Stimulated activated CD8-positive, alpha-beta memory T cell treated with anti-CD3 and anti-CD28 coated beads, Interleukin-4, amount 100 ng/mL, for 1 hour (primary cell): Measurements from ENCODE around the gene OR10P1.
"Not testable (repeated sequence)": the region's sequence is repeated elsewhere in the genome, so short reads cannot be mapped to it uniquely, and the experiment has no call there.

Experiments used
- DNase-seq, 2 donors: peaks; one replicate each; pipeline ENCODE4 v3.0.0-alpha.2; 2020; ENCODE audit warnings: low read depth in 2 of 2, low spot score in 1 of 2

The OR10P1 gene, protein sequence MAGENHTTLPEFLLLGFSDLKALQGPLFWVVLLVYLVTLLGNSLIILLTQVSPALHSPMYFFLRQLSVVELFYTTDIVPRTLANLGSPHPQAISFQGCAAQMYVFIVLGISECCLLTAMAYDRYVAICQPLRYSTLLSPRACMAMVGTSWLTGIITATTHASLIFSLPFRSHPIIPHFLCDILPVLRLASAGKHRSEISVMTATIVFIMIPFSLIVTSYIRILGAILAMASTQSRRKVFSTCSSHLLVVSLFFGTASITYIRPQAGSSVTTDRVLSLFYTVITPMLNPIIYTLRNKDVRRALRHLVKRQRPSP

DNA sequence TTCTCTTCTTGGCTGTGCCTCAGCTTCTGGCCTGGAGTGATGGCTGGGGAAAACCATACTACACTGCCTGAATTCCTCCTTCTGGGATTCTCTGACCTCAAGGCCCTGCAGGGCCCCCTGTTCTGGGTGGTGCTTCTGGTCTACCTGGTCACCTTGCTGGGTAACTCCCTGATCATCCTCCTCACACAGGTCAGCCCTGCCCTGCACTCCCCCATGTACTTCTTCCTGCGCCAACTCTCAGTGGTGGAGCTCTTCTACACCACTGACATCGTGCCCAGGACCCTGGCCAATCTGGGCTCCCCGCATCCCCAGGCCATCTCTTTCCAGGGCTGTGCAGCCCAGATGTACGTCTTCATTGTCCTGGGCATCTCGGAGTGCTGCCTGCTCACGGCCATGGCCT is at the start of gene OR10P1:
OR10P1 (plus strand) TSS at position 40 of the 400 bp plus-strand sequence; CDS start at position 40, 0 bp downstream.
- no peak for DNase-seq

DNA sequence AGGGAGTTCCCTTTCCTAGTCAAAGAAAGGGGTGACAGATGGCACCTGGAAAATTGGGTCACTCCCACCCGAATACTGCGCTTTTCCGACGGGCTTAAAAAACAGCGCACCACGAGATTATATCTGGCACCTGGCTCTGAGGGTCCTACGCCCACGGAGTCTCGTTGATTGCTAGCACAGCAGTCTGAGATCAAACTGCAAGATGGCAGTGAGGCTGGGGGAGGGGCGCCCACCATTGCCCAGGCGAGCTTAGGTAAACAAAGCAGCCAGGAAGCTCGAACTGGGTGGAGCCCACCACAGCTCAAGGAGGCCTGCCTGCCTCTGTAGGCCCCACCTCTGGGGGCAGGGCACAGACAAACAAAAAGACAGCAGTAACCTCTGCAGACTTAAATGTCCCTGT is 46.5 kb upstream of the OR10P1 start:
- DNase-seq, result not testable (repeated sequence)

DNA sequence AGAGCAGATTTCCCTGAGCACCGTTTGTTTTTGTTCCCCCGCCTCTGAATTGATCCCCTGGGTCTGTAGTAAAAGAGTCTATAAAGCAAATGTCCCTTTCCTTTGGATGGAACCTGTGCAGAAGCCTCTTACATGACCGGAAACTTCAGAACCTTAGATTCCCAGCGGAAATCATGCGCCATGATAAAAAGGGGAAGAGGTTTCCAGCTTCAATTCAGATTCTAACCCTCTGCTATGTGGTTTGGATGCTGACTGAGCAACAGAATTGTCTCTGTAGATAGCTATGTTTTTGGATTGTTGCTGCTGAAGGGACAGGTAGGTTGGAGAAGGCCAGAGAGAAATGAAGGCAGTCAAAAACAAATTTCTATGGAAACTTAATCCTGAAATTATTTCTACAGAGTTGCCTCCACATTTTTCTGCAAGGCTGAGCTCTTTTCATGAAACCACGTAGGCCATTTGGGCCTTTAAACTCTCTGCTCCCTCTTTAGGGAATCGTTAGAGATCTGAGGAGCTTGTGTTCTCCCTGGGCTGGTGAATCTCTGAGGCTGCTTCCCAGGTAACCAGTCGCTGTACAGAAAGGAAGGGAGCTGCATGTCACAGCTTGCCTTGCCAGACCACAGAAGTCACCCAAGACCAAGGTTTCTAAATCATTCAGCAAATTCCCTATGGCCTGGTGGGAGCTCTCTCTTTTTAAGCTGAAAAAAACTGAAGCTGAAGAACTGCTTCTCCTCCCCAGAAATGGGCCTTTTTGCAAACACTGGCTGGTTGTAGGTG is 28.7 kb upstream of the OR10P1 start:
- no peak for DNase-seq

DNA sequence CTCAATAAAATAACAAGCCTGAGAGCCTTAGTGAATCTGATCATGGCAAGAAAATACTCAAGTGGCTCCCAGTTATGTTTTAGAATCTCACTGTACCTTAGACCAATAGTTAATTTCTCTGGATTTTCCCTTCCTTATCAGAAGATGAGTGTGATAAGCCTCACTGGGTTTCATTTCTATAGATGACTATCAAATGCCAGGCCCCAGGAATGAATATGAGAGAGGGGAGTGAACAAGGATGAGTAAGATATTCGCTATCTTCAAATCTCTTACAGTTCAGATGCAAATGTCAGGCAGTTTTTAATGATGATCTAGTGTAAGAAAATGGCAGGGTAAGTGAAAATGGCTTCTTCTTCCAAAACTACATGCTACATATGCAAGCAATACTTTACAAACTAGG is 26.1 kb upstream of the OR10P1 start:
- DNase-seq, result no peak

DNA sequence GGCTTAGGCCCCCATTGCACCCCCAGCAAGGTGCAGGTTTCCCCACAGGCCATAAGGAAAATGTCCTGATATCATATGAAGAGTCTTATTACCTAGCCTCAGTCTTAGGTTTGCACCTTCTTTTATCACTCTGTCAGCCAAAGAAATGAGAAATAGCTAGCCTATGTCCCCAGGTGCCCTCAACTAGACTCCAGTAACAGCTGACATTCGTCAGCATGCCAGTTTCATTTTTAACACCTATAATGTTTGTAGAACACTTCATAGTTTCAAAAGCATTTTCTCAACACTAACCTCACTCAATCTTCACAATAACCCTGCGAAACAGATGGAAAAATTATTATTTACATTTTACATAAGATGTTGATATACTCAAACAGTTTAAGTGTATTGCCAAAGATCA is 24.0 kb upstream of the OR10P1 start:
- DNase-seq, result no peak

DNA sequence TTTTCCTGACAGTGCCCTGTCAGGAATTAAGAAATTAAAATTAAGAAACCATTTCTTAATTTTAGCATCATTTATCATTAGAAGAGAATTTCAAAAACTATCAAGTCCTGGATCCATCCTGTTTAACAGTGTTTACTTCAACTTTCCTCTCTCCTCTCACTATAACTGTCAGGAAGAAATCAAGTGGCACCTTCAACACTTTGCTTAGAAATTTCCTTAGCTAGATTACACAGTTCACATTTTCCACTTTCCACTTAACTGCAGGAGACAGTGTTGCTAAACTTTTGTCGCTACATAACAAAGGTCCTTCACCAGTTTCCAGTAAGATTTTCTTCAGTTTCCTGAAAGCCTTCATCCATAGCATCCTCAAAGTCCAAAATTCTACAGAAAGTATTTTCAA is 21.9 kb upstream of the OR10P1 start:
- no peak for DNase-seq

DNA sequence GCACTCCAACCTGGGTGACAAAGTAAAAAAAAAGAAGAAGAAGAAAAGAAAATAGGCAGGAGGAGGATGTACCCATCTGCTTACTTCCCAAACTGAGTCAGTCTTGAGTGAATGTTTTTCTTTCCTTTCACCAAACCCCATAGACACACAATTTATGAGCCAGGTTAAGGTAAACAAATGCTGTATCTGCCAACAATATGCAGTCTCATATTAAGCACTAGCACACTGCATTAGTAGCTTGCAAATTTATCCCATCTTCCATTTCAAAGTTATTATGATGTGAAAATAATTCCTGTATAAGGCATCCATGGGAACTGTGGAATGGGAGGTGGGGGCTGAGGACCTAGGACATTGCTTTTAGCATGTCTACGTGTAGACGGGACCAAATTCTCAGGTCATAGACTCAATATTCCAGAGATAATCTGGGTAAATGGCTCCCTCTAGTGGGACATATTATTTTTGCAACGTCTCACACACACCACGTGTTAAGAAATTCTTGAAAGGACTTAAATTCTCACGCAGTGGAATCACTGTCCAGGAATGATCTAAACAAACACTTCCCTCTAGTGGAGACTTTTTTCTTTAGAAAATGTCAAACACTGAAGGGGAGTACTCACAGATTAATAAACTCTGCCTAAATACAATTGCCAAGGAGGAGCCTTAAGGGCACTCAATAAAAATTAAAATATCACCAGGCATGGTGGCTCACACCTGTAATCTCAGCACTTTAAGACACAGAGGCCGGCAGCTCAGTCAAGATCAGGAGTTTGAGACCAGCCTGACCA is 17.1 kb upstream of the OR10P1 start:
- no peak for DNase-seq

DNA sequence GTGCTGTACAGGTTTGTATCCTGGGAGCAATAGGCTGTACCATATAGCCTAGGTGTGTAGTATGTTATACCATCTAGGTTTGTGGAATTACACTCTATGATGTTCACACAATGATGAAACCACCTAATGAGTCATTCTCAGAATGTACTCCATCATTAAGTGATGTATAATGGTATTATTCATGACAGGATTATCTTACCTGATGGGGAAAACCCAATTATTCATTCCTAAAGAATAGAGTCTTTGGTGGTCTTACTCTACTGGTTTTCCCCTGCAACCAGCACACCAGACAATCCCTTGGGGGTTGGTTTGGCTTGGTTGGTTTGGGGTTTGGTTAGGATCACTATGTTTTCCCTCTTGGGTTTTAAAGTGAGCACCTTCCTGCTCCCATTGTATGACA is 12.6 kb upstream of the OR10P1 start:
- DNase-seq, result no peak

DNA sequence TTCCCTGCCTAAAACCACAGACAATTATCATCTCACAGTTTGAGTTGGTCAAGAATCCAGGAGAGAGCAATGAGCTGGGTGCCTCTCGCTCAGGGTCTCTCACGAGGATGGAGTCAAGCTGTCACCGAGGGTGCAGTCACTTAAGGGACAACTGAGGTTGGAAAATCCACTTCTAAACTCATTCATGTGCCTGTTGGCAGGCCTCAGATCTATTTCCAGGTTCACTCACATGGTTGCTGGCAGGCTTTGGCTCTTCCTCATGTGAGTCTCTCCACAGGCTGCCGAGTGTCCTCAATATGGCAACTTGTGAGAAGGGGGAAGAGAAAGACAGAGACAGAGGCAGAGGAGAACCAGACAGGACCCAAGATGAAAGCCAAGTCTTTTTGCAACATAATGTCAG is 10.5 kb upstream of the OR10P1 start:
- DNase-seq, result no peak

DNA sequence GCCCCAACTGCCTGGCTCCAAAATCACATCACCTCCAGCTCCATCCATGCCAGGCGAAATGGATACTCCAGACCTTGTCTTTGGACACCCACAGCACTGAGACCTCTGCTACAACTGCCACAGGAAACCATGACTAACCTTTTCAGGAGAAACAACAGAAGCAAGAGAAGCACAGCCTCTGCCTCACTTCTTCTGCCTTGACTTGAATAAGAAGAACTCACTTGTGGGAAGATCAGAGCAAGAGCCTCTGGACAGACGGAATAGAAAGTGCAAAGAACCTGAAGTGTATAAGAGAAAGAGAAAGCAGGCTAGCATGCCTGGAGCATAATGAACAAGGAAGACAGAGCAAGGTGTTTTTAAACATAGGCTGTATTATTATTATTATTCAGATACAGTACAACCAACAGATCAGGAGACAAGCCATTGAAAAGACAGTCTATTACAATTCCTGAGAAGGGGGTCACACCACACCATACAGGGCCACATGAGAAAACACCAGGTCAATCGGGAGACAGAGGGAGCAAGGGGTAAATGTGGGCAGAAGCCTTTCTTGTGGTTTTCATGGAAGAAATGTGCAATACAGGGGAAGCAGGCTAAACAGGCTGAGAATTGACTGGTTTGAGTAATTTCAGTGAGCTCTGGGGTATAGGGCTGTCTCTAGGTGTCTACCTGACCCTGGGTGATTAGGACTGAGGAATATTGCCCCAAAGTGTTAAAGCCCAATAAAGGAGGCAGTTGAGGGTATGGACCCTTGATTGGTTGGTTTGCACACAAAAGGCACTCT is 7.4 kb upstream of the OR10P1 start:
- no peak for DNase-seq

DNA sequence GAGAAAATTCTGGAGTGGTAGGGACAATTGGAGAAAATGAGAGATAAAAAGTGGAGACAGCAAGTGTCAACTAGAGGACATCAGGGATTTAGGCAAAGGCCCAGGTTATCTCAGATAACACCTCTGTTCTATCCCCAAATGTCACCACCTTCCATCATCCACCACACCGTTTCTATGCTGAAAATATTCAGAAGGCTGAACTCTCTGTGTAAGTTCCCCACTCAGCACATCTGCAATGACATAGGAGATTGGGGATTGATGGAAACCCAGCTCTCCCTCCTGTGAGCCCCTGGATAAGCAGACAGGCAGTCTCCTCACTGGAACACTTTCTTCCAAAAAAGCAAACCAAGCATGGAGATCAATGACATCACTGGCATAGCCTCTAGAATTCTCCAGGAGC is 5.6 kb upstream of the OR10P1 start:
- DNase-seq, result no peak

DNA sequence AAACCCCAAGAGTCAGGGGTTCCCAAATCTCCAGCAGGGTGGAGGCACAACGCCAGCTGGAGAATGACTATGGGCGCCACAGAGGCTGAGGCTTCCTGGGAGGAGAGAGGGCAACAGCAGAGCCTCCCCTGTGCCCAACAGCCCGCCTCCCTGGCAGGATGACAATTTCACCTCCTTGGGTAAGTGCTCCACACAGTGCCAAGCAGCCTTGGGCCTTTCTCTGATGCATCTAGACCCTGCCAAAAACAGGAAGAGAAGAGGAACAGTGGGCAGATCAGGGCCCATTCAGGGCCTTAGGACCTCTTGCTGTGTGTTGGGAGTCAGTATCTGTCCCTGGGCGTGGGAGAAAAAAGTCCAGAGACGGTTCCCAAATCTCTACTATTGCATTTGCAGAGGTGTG is 5.0 kb upstream of the OR10P1 start:
- DNase-seq, result no peak

DNA sequence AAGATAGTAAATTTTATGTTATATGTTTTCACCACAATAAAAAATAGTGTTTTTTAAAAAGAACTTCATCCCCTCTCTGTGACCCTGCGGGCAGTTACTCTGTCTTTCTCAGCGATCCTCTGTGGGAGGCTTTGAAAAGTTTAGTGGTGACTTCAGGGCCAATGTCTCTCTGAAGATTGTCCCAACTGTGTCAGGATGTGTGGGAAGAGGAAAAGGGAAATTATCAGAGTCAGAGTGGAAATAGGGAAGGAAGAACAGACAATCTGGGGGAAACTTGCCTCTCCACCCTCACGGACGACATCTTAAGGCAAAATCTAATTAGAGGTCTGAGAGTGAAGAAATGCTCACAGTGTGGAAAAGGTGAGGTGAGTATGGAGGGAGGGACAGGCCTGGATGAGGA is 3.5 kb upstream of the OR10P1 start:
- DNase-seq, result no peak

DNA sequence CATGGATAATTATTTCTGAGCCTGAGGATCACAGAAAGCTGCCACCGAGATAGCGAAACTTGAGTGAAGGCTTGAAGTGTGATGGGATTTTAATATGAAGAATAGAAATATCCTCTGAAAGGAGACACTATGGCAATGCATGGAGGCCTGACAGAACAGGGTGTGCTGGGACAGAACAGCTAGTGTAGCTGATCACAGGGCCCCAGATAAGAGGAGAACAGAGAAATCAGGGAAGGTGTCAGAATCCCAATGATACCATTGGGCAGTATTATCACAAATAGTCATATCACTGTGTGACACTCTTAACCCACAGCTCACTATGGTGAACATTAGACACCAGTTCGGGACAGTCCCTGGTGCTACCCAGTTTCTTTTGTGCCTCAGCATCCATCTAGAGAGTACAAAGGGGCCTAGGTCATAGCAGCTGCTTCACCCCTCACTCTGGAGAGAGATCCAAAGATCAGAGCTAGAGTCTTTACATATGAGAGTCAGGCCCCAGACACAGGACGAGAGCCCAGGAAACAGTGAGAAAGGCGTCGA is 506 bp upstream of the OR10P1 start:
- no peak for DNase-seq

DNA sequence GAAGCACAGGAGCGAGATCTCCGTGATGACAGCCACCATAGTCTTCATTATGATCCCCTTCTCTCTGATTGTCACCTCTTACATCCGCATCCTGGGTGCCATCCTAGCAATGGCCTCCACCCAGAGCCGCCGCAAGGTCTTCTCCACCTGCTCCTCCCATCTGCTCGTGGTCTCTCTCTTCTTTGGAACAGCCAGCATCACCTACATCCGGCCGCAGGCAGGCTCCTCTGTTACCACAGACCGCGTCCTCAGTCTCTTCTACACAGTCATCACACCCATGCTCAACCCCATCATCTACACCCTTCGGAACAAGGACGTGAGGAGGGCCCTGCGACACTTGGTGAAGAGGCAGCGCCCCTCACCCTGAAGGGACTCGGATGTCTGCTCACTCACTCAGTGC is 775 bp downstream of the OR10P1 start:
- no peak for DNase-seq

DNA sequence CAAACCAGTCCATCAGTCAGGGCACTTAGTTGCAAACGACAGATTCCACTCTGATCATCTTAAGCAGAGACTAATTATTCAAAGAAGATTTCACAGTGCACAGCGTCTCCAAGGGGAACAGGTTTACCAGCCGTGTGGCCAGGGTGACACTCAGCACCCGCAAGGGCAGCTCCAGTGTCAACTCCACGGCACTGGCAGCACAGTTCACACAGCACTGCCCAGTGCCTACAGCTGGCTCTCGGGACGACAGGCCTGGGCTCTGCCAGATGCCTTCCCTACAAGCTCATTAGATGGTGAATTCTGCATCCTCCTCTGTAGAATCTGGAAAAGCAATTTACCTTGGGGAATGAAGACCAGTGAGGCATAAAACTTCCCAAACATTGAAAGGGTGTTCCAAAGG is 4.9 kb downstream of the OR10P1 start:
- no peak for DNase-seq

DNA sequence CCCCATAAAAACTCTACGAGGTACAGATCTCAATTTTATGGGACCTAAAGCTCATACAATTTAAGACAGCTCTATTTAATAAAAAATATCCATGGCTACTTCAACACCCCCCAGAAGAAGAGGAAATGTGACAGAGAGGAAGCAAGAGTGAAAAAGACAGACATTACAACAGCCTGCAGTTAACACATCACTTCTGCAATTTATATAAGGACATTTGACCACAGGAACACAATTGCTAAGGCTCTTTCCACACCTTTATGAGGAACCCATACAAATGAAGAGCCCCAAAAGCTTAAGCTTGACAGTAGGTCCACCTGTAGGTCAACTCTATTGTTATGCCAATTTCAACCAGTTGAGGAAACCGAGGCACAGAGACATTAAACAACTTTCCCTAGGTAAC is 5.6 kb downstream of the OR10P1 start:
- DNase-seq, result no peak

DNA sequence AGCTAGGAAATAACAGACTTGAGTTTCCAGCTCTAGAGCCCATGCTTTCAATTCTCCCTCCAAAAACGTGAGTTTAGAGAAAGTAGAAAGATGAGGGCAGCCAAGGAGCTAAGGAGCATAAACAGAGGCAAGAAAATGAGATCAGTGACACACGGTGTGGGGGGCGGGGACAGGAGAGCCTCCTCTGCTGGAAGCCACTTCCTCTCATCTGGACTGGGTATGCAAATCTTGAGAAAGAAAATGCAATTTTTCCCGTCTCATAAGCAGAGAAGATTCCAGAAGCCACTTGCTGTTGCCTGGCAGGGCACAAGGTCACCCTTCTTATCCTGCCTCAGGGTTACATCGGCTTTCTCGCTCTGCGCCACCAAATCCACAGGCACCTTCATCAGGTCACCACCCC is 6.0 kb downstream of the OR10P1 start:
- no peak for DNase-seq

DNA sequence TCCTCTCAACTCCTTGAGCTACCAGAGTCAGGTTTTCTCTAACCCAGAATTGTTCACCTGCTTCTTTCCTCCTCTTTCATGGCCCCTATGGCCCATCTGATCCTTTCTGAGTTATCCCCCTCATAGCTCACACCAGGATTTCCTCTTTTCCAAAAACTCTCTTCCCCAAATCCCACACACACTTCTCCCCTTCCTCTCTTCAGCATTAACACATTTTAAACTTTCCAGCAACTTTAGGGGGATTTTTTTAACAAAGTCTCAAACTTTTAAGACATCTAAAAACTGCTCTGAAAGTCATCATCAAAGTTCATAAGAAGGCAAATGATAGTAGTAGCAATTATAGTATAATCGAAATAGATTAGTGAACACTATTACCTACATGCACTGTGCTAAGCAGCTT is 7.9 kb downstream of the OR10P1 start:
- DNase-seq, result no peak

DNA sequence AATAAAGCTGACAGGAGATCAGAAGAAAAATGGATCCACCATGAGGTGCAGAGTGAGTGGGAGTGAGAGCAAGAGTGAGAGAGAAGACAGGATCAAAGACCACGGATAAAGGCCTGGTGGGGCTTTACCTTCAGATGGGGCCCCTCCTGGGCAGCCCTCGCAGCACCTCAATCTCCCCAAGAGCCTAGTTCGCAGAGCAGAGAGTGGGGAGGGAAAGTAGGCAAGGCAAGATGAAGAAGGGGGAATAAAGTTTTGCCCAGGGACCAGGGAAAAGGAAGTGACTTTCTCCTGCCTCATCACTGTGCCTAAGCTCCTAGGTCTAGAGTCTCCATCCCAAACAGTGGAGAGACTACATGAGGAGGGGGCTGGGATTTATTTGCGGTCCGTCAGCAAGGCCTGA is 10.3 kb downstream of the OR10P1 start:
- DNase-seq, result no peak
